Right lobe of liver (tissue), 6 donors: ENCODE results near the gene UBE2G1. TPM values are rescaled to one million over a fixed set of nuclear protein-coding genes. Genes with fewer than 3 reads are reported as not detected.

ENCODE experiments used
- ATAC-seq, 4 donors: fragments of 200-7000 bp; cut with Tn5 transposase; one replicate each; pipeline ENCODE4 v1.9.1; 2020; ENCODE audit warnings: mild to moderate bottlenecking in 4 of 4, moderate library complexity in 4 of 4
- DNase-seq, 3 donors: peaks; one replicate each; pipeline ENCODE4 v3.0.0-alpha.2; 2020
- H3K27ac ChIP-seq, 3 donors: fragments of 200-600 bp; one replicate each; pipeline ENCODE4 v1.8.0; 2022
- H3K27me3 ChIP-seq, 2 donors: fragments of 200-600 bp; one replicate each; pipeline ENCODE4 v1.8.0; 2022
- H3K36me3 ChIP-seq, 4 donors: fragments of 200-600 bp; sonication (generic) in 1 of 4; one replicate each; pipeline versions ENCODE4 v1.5.1 to v1.8.0; 2017 to 2022; ENCODE audit warnings: control low read depth in 1 of 4
- H3K4me1 ChIP-seq, 4 donors: fragments of 200-600 bp; sonication (generic) in 1 of 4; one replicate each; pipeline versions ENCODE4 v1.5.1 to v1.8.0; 2017 to 2022; ENCODE audit warnings: control low read depth in 1 of 4
- H3K4me3 ChIP-seq, 3 donors: fragments of 200-600 bp; one replicate each; pipeline ENCODE4 v1.8.0; 2022
- H3K9me3 ChIP-seq, 4 donors: fragments of 200-600 bp; sonication (generic) in 1 of 4; one replicate each; pipeline versions ENCODE4 v1.5.1 to v1.8.0; 2017 to 2022; ENCODE audit warnings: control low read depth in 1 of 4
- CTCF ChIP-seq, 4 donors: fragments of 200-600 bp in 3 of 4; fragments of 450-650 bp in 1 of 4; IDR thresholded peaks; one replicate each; pipeline versions ENCODE4 v1.5.1 to v1.8.0; 2016 to 2022; ENCODE audit warnings: antibody characterized with exemption in 4 of 4, mild to moderate bottlenecking in 2 of 4
- POLR2A ChIP-seq: fragments of 450-650 bp; IDR thresholded peaks from one replicate; pipeline ENCODE4 v1.6.1; 2017; ENCODE audit warnings: antibody characterized with exemption, mild to moderate bottlenecking
- WGBS: methylation state at CpG from one replicate; pipeline ENCODE4 v1.1.6; 2018; ENCODE audit warnings: low coverage, low lambda C conversion rate; ENCODE audit not compliant: insufficient coverage; ENCODE audit errors: missing lambda C conversion rate; 5-methylcytosine and 5-hydroxymethylcytosine counted together
- intact Hi-C, 2 donors: fragments of 100-400 bp; cut with DNase I; formaldehyde crosslinking; loops; one replicate each; pipeline versions ENCODE4 v1.11.2 to v1.14.1; 2022
- total RNA-seq, 6 experiments: library from RNA; depleted of rRNA in 2 of 6; stranded (reverse); fragments of >200 nt in 2 of 6; fragmentation: NEBNext Ultra II Directional in 3 of 6; extraction: Animal tissue kit (Norgen Biotek cat#: 25700) in 3 of 6; gene quantifications; one replicate each; pipeline versions ENCODE4 v1.1.0 to v1.2.4, GENCODE V29; 2016 to 2023
- donor health status: DM: no; HTN: yes; CAD: no.
- donor health status: DM: no; HTN: no; CAD: no.
- donor health status: DM: no; HTN: no; CAD: no.
- donor health status: DM: no; HTN: yes; CAD: no.
- donor health status: DM: no; HTN: yes; CAD: no.

UBE2G1 gene
- total RNA-seq, 6 experiments from 2014 or later: 30.3 to 45.5 (median 38.8) TPM

GRCh38 chr17:4334776-4335584 lies 31.5 kb downstream of the UBE2G1 start:
- Histone ChIP-seq H3K27me3 (no peaks in the 10 kb centered on the region), H3K4me3 (no peak overlapping the region), H3K9me3 (no peaks in the 10 kb centered on the region), H3K27ac (no peak overlapping the region), H3K4me1 (no peaks in the 10 kb centered on the region), H3K36me3 (no peaks in the 10 kb centered on the region)
- DNase-seq: no peak
- TF ChIP-seq CTCF (IDR thresholded peaks at IDR 0.05): no peak
- no peak for TF ChIP-seq POLR2A
- intact Hi-C loops: no loop called here
- WGBS: 66% methylated on average over 5 of the region's 5 CpGs
- ATAC-seq: no peak

GRCh38 chr17:4334332-4334731 lies 32.1 kb downstream of the UBE2G1 start:
- Histone ChIP-seq H3K27ac (no peak overlapping the region), H3K9me3 (no peaks in the 10 kb centered on the region), H3K27me3 (no peaks in the 10 kb centered on the region), H3K4me1 (no peaks in the 10 kb centered on the region), H3K36me3 (no peaks in the 10 kb centered on the region), H3K4me3 (no peak overlapping the region)
- ATAC-seq (no peak), DNase-seq (no peak)
- TF ChIP-seq POLR2A (no peak), CTCF (IDR thresholded peaks at IDR 0.05) (no peak)
- 90% methylated on average over 4 of the region's 6 CpGs for WGBS
- intact Hi-C loops: no loop called here

- TF ChIP-seq CTCF (IDR thresholded peaks at IDR 0.05): no peak
- no peak for TF ChIP-seq POLR2A
- no peak overlapping the region for H3K27ac ChIP-seq
- intact Hi-C loops: no loop called here
- no peaks in the 10 kb centered on the region for H3K4me1 ChIP-seq
- no peaks in the 10 kb centered on the region for H3K9me3 ChIP-seq
- no peaks in the 10 kb centered on the region for H3K27me3 ChIP-seq
- ATAC-seq (no peak), DNase-seq (no peak)
- H3K36me3 ChIP-seq: no peaks in the 10 kb centered on the region
- WGBS: 91% methylated on average over 9 of the region's 9 CpGs
- no peak overlapping the region for H3K4me3 ChIP-seq
Measured at GRCh38 chr17:4333041-4333440, 33.4 kb downstream of the UBE2G1 start.

- no peaks in the 10 kb centered on the region for H3K9me3 ChIP-seq
- TF ChIP-seq CTCF (IDR thresholded peaks at IDR 0.05): no peak
- no peaks in the 10 kb centered on the region for H3K27me3 ChIP-seq
- WGBS: 58% methylated on average over 4 of the region's 6 CpGs
- peak in 2 of 4 donors; percentile 18 to 28 for ATAC-seq
- intact Hi-C loops: no loop called here
- H3K36me3 ChIP-seq: no peaks in the 10 kb centered on the region
- H3K4me3 ChIP-seq: no peak overlapping the region
- no peaks in the 10 kb centered on the region for H3K4me1 ChIP-seq
- no peak overlapping the region for H3K27ac ChIP-seq
- no peak for DNase-seq
Measured at GRCh38 chr17:4332296-4332970, 34.0 kb downstream of the UBE2G1 start.
